ENCODE data around the gene GIMAP8. TPM values are rescaled to one million over a fixed set of nuclear protein-coding genes. Genes with fewer than 3 reads are reported as not detected.
"Not testable (repeated sequence)": the region's sequence is repeated elsewhere in the genome, so short reads cannot be mapped to it uniquely, and the experiment has no call there.

The GIMAP8 gene
- total and polyA plus RNA-seq, 10 donors = 10.9 to 96.0 (median 54.1) TPM

- intact Hi-C loops (cut with DNase I; ENCODE audit: low total_unique reads) = no loop called here
- DNase-seq = no peak
- Histone ChIP-seq H3K27me3 (replicated peaks in 1 of 7) (no peaks in the 10 kb centered on the region), H3K9me3 (peaks cover 0 to 11% (median 6%) of the 10 kb centered on the region in 8 donors), H3K36me3 (no peaks in the 10 kb centered on the region), H3K4me1 (peaks cover 10 to 75% (median 33%) of the 10 kb centered on the region in 6 donors), H3K27ac (peak overlapping the region in 1 of 8 donors; percentile 84), H3K4me3 (no peak overlapping the region)
- TF ChIP-seq POLR2A (IDR thresholded peaks at IDR 0.05) (no peak), CTCF (IDR thresholded peaks at IDR 0.05 in 8 of 11, conservative IDR thresholded peaks at IDR 0.05 in 3 of 11) (no peak), POLR2AphosphoS5 (IDR thresholded peaks at IDR 0.05) (no peak)
- 66 to 90% (median 89%) methylated on average over 2 of the region's 2 CpGs for WGBS, 5 donors
Measured at GRCh38 chr7:150487625-150488024, 37.2 kb downstream of the GIMAP8 start.

- Histone ChIP-seq H3K4me1 (peaks cover 0 to 54% (median 12%) of the 10 kb centered on the region in 6 donors), H3K36me3 (no peaks in the 10 kb centered on the region), H3K27ac (peak overlapping the region in 4 of 8 donors; percentile 32 to 84 (median 54)), H3K9me3 (peaks cover 0 to 13% (median 6%) of the 10 kb centered on the region in 8 donors), H3K27me3 (replicated peaks in 1 of 7) (no peaks in the 10 kb centered on the region), H3K4me3 (no peak overlapping the region)
- intact Hi-C loops (cut with DNase I; ENCODE audit: low total_unique reads) = no loop called here
- TF ChIP-seq POLR2AphosphoS5 (IDR thresholded peaks at IDR 0.05) (no peak), POLR2A (IDR thresholded peaks at IDR 0.05) (no peak), CTCF (IDR thresholded peaks at IDR 0.05 in 8 of 11, conservative IDR thresholded peaks at IDR 0.05 in 3 of 11) (no peak)
- no peak for DNase-seq
- WGBS, 5 donors = 58 to 91% (median 73%) methylated on average over 1 of the region's 1 CpG
Measured at GRCh38 chr7:150489782-150490181, 39.4 kb downstream of the GIMAP8 start.

- H3K27me3 ChIP-seq (replicated peaks in 1 of 7); H3K4me3 ChIP-seq; DNase-seq; H3K27ac ChIP-seq; intact Hi-C loops (cut with DNase I; ENCODE audit: low total_unique reads); H3K36me3 ChIP-seq: not testable (repeated sequence)
- Histone ChIP-seq H3K9me3 (peaks cover 0 to 22% (median 7%) of the 10 kb centered on the region in 8 donors), H3K4me1 (peaks cover 0 to 17% (median 1%) of the 10 kb centered on the region in 6 donors)
- WGBS, 5 donors = 80 to 86% (median 83%) methylated on average over 1 to 3 of the region's 3 CpGs; no CpG with 5 or more reads in 1 of the 5 donors
Measured at GRCh38 chr7:150493442-150493841, 43.0 kb downstream of the GIMAP8 start.

- H3K27me3 ChIP-seq (replicated peaks in 1 of 7) = no peaks in the 10 kb centered on the region
- H3K4me1 ChIP-seq = peaks cover 17 to 53% (median 34%) of the 10 kb centered on the region in 6 donors
- H3K27ac ChIP-seq = peak overlapping the region in 7 of 8 donors; percentile 49 to 83 (median 66)
- intact Hi-C loops (cut with DNase I; ENCODE audit: low total_unique reads) = no loop called here
- TF ChIP-seq CTCF (IDR thresholded peaks at IDR 0.05 in 8 of 11, conservative IDR thresholded peaks at IDR 0.05 in 3 of 11) = no peak
- peak in 1 of 3 donors; percentile 14 for TF ChIP-seq POLR2AphosphoS5 (IDR thresholded peaks at IDR 0.05)
- H3K9me3 ChIP-seq = peaks cover 0 to 9% (median 0%) of the 10 kb centered on the region in 8 donors
- DNase-seq = no peak
- H3K36me3 ChIP-seq = no peaks in the 10 kb centered on the region
- H3K4me3 ChIP-seq = no peak overlapping the region
Measured at GRCh38 chr7:150502519-150502918, 52.1 kb downstream of the GIMAP8 start.

DNA sequence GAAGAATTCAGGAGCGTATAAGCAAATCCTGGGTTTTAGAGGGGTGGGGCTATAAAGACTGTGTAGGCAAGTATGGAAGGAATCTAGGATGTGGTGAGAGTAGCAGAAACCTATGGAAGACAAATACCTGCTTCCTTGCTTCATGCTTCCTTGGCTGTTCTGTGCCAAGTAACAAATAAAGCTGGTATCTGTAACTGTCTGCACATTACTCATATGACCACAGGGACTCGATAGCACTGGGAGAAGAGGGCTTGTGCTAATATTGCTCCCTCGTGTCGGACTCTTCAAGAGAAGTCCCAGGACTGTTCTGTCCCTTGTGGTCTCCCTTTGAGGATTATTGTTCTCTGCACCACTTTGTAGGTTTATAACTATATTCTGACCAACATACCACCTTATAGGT is 52.7 kb downstream of the GIMAP8 start:
- H3K4me1 ChIP-seq = peaks cover 17 to 59% (median 34%) of the 10 kb centered on the region in 6 donors
- H3K36me3 ChIP-seq = no peaks in the 10 kb centered on the region
- no peak for DNase-seq
- WGBS, 5 donors = 70 to 78% (median 72%) methylated on average over 4 of the region's 4 CpGs
- TF ChIP-seq CTCF (IDR thresholded peaks at IDR 0.05 in 8 of 11, conservative IDR thresholded peaks at IDR 0.05 in 3 of 11) (no peak), POLR2AphosphoS5 (IDR thresholded peaks at IDR 0.05) (no peak), POLR2A (IDR thresholded peaks at IDR 0.05) (no peak)
- H3K9me3 ChIP-seq = peaks cover 0 to 2% (median 0%) of the 10 kb centered on the region in 8 donors
- no peak overlapping the region for H3K4me3 ChIP-seq
- H3K27ac ChIP-seq = peak overlapping the region; percentile 9 to 83 (median 66)
- H3K27me3 ChIP-seq (replicated peaks in 1 of 7) = no peaks in the 10 kb centered on the region
- intact Hi-C loops (cut with DNase I; ENCODE audit: low total_unique reads) = no loop called here
